ENCODE results near the gene RASL10A.

RASL10A gene

DNA sequence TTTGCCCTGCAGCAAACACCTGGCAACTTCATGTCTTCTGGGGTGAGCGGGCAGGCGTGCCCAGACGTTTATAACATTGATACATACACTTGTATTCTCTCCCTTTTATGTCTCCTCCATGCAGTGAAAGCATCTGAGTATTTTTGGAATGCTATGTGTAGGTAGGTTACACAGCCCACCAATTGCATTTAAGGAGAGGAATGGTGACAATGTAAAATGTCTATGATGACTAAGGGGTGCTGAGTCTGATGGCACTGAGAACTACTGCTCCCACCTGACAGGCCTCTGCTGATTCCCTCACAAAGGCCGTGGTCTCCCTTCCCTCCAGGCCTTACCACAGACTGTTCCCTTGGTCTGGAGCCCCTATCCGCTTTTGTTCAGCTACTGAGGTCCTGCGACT, 22.9 kb upstream of the RASL10A start:
- no peak for DNase-seq

DNA sequence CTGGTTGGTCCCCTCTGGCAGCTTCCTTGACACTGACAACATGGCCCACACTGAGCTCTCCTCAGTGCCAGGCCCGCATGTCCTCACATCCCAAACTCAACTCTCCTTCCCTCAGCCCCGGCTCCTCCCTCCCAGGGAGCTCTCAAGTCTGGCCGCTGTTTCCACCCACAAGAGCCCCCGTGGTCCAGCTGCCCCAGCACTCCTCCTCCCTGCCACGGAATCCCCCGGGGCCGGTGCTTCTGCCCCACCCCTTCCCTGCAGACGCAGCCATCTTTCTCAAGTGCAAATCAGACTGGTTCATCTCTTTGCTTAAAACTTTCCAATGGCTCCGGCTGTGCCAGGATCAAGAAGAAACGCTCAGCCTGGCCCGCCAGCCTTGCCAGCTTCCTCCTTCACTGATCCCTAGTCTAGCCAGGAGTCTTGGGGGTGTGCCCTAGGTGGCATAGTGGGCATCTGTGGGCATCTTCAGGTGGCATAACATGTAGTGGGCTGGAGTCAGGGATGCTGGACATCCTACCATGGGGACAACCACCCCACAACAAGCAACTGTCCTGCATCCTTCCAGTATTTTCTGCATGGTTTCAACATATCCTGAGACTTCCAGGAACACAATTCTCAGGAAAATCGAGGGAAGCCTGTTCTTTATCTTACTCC, 22.3 kb upstream of the RASL10A start:
- no peak for DNase-seq

DNA sequence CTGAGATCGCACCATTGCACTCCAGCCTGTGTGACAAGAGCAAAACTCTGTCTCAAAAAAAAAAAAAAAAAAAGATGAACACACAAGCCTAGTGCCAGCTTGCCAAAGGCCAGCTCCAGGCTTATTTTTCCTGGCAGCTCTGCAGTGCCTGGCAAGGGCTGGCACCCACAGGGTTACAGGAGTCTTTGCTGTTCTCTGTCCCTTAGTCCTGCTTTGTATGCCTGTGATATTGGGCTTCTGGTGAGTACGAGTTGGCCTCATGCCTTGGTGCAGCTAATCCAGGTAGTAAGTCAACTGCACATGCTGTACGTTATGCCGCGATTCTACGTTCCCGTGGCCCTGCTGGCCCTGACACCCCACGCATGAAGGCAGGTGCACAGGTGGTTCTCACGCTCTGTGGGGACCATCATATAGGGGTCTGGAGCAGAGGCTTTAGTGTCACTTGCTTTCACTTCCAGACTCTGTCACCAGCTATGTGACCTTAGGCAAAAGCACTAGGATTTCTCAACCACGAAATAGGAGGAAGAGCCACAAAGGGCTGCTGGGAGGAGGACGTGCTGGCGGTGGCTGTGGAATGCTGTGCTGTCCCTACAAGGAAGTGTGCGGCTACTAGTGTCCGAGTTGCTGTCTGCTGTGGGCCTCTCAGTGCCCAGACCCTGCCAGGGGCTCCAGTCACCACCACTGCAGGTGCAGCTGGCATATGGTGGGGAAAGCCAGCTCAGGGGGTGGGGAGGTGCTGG, 21.4 kb upstream of the RASL10A start:
- peak in 1 of 2 experiments; percentile 19 for DNase-seq

- DNase-seq: no peak
Observed at GRCh38 chr22:29335656-29336055, 20.2 kb upstream of the RASL10A start.

- DNase-seq: no peak
Observed at GRCh38 chr22:29334696-29335344, 19.3 kb upstream of the RASL10A start.

GRCh38 chr22:29334148-29334547, 18.7 kb upstream of the RASL10A start:
- no peak for DNase-seq

GRCh38 chr22:29332886-29333496, 17.5 kb upstream of the RASL10A start:
- DNase-seq: no peak

GRCh38 chr22:29331658-29332300, 16.3 kb upstream of the RASL10A start:
- no peak for DNase-seq

- no peak for DNase-seq
Observed at GRCh38 chr22:29331213-29331612, 15.7 kb upstream of the RASL10A start.

GRCh38 chr22:29330753-29331152, 15.3 kb upstream of the RASL10A start:
- DNase-seq: no peak

DNA sequence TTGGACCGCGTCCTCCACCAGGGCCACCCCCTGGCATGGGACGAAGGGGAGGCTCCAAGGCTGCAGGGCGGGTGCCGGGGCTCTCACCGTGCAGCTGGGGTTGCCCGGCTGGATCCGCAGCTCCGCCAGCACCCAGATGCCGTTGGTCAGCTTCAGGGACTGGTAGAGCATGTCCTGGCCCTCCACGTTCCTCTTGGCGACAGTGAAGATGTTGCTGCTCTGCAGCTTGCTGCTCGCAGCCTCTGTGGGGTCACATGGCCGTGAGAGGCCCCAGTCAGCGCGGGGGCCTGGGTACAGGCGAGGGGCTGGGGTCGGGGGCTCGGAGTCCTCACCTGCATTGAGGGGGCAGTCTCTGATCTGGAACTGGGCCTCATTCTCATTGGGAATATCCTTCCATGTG, 14.8 kb upstream of the RASL10A start:
- no peak for DNase-seq

- no peak for DNase-seq
Observed at GRCh38 chr22:29329581-29329980, 14.1 kb upstream of the RASL10A start.

DNA sequence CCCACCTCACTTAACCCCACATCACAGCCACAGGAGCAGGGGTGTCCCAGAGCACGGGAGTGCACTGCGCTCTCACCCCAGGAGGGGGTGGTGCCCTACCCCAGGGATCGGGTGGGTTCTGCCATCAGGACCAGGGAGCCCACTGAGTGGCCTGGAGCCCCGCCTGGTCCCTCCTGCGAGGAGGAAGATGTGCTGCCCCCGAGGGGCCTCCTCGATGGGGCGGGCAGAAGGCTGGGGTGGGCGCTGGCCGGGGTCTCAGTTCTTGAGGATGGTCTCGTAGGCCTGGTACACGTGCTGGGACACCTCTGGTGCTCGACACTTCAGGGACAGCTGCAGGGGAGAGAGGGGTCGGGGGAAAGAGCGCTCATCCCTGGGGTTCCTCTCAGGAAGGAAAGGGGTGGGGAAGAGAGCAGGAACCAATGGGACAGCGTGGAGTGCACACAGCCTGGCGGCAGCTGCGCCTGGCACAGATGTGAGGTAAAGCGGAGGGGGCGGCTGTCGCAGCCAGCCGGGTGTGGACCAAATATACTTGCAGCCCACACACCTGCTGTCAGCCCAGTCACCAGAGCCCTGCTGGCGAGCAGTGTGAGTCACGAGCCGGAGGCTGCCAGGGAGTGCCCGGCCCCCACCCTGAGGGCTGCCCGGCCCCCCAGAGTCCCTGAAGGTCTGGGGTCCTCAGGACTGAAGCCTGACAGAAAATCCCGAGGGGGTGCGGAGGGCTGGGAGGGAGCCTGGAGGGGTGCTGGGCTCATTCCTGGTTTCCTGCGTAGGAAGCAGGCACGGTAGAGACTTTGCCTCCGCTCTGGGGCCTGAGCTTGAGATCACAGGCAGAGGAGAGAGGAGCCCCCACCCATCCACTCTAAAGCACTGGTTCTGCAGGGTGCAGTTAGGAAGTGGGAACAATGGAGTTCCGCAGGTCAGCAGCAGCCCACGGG, 13.3 kb upstream of the RASL10A start:
- no peak for DNase-seq

DNA sequence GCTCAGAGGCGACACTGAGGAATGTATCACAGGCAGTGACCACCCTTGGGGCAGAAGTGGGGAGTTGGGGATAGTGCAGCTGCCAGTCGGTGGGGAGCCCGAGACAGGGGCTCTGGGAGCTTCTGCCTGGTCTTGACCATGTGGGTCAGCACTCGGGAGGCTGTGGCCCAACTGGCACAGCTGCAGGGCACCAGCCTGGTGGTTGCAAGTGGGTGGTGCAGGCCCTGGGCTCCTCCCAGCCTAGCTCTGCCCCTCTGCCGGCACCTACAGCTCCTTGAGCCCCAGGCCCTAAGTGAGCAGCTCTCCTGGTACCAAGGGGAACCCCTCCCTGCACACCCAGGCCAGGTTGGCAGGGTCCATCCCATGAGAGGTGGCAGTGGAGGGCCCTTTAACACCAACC, 12.6 kb upstream of the RASL10A start:
- no peak for DNase-seq

DNA sequence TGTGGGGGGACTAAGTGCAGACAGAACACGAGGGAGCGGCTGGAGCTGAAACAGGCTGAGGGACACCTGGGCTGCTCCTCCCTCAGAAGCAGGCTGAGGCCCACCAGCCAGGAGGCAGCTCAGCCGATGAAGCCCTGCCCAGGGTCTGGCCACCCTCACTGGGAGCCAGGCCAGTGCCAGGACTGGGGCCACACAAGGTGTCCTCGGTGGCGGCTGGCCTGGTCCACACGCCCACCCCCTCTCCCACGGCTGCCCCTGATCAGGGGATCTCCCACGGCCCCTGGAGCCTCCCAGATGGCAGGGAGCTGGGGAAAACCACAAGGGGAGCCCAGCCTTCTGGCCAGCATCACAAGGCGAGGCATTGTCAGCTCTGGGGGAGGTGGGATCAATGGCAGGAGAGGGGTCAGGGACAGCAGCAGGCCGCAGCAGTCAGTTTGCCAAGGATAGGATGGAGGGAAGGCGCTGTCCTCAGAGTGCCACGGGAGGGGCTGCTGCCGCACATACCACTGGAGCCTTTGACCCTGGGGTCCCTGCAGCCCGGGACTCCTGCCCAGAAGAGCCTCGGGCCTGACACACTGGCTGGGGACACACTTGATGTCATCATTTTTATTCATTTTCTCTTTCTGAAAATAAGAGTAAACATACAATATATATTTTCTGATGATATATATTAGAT, 11.7 kb upstream of the RASL10A start:
- DNase-seq: no peak

DNA sequence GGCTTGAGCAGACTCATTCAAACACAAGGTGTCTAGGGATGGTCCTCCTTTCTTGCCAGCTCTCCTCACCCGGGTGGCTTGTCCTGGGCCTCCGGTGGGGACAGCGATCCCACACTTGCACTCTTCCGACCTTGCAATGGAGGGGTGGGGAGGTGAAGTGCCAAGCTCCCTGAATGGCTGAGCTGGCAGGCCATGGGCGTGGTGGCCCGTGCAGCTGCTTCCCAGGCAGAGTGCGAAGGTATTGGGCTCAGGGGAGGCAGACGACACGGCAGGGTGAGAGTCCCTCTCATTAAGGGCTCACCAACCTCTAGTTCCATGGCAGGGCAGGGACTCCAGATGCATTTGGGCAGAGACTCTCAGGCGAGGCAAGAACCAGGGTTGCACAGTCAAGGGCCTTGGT, 11.0 kb upstream of the RASL10A start:
- no peak for DNase-seq

GRCh38 chr22:29325785-29326315, 10.4 kb upstream of the RASL10A start:
- no peak for DNase-seq

GRCh38 chr22:29325356-29325755, 9.9 kb upstream of the RASL10A start:
- no peak for DNase-seq

GRCh38 chr22:29323641-29324040, 8.1 kb upstream of the RASL10A start:
- DNase-seq: no peak

GRCh38 chr22:29320546-29320945, 5.0 kb upstream of the RASL10A start:
- no peak for DNase-seq

- no peak for DNase-seq
Observed at GRCh38 chr22:29319072-29319471, 3.6 kb upstream of the RASL10A start.

Measured in NCI-H446 (cell line).